Activated naive CD8-positive, alpha-beta T cell (primary cell): Measurements from ENCODE around the gene GARNL3.
A peak's percentile ranks its signal among the peaks of the same experiment; 100 is the strongest.

Experiments
- H3K27ac Mint-ChIP-seq: one replicate; pipeline ENCODE4 v1.8.0; 2021; ENCODE audit warnings: mixed read lengths
- H3K27me3 Mint-ChIP-seq: one replicate; pipeline ENCODE4 v1.8.0; 2021; ENCODE audit warnings: mixed read lengths
- H3K36me3 Mint-ChIP-seq: one replicate; pipeline ENCODE4 v1.8.0; 2021; ENCODE audit warnings: mixed read lengths
- H3K4me1 Mint-ChIP-seq: one replicate; pipeline ENCODE4 v1.8.0; 2021; ENCODE audit warnings: low read depth, mixed read lengths
- H3K4me3 Mint-ChIP-seq: one replicate; pipeline ENCODE4 v1.8.0; 2021; ENCODE audit warnings: mild to moderate bottlenecking, mixed read lengths
- H3K9me3 Mint-ChIP-seq: one replicate; pipeline ENCODE4 v1.8.0; 2021; ENCODE audit warnings: low read depth, mixed read lengths

GARNL3 gene

DNA sequence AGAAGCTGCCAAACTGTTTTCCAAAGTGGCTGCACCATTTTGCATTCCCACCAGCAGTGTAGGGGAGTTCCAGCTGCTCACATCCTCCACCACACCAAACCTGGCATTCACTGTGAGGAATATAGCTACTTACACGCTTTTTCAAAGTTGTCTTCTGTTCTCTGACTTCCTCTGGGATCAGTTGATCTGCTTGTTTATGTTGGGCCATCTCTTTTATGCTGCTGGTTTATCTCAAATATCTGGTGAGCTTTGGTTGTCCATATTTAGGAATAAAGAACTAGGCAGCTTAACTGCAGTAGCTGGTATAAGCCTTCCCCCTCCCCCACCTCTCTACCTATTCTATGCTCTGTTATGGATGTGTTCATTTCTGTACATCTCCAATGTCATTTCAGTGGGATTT is 151.1 kb downstream of the GARNL3 start:
- H3K27me3 Mint-ChIP-seq, result peaks cover 24% of the 10 kb centered on the region

DNA sequence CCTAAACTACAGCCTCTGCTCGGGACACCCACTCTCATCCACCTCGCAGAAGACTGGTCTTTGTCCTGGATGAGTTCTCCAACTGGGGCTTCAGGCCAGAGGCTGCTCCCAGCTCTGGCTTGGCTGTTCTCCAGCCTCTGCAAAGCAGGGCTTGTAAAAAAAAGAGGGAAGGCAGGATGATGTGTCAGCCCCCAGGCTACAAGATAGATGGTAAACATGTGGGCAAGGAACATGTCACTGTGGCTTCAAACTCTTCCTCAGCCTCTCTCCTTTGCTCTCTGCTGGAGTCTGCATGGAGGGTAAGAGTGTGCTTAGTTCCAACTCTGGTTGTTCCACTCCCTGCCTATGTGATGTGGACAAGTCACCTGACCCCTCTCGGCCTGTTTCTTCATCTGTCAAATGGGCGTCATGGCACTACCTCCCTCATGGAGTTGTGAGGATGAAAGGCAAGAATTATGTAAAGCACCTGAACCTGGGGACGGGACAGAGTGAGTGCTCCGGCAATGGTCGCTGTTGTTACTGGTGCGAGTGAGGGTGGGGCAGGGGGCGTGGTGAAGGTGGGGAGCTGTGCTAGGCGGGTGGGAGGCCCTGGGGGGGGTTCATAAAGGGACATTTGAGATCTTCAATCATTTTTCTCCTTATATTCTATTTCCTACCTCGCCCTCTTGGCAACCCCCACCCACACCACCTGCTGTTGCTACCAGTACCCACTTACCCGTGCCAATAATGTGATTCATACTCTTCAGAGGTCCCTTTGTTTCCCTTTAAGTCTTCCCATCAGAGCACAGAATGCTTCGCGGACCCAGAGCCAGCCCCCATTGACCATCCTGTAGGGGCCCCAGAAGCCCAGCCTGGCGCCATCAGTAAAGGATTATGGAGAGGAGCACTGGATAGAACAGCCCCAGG is 152.8 kb downstream of the GARNL3 start:
- Mint-ChIP-seq H3K36me3 (no peaks in the 10 kb centered on the region), H3K9me3 (no peaks in the 10 kb centered on the region), H3K4me1 (peaks cover 2% of the 10 kb centered on the region), H3K4me3 (no peak overlapping the region), H3K27ac (no peak overlapping the region), H3K27me3 (peaks cover 15% of the 10 kb centered on the region)

More for the DNA sequence above, 151.1 kb downstream of the GARNL3 start:
- Mint-ChIP-seq H3K4me3 (no peak overlapping the region), H3K4me1 (peaks cover 2% of the 10 kb centered on the region), H3K27ac (no peak overlapping the region), H3K9me3 (no peaks in the 10 kb centered on the region), H3K36me3 (no peaks in the 10 kb centered on the region)

DNA sequence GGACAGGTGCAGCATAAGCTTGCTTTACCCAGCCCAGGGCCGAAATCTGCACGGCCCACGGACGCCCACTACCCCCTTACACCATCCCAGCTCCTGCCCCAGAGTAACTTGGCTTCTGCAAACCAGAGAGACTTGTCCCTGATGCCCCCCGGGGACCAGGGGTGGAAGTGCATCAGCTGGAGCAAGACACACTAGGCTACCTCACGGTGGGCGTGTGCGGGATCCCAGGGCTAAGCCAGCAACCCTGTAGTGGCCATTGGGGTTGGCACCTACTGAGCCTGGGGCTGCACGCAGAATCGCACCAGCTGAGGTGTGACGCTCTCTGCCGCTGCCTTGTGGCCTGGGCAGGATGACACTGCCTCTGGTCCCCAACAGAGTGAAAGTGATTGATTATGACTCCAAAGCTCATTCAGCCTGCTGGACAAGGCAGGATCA is 153.5 kb downstream of the GARNL3 start:
- Mint-ChIP-seq H3K4me1 (peaks cover 6% of the 10 kb centered on the region), H3K36me3 (no peaks in the 10 kb centered on the region), H3K27me3 (peaks cover 14% of the 10 kb centered on the region), H3K4me3 (peak overlapping the region; percentile 42), H3K9me3 (no peaks in the 10 kb centered on the region), H3K27ac (no peak overlapping the region)

GRCh38 chr9:127419348-127419747 is 154.8 kb downstream of the GARNL3 start:
- peaks cover 7% of the 10 kb centered on the region for H3K27me3 Mint-ChIP-seq
- no peaks in the 10 kb centered on the region for H3K36me3 Mint-ChIP-seq
- H3K9me3 Mint-ChIP-seq, result no peaks in the 10 kb centered on the region
- H3K4me3 Mint-ChIP-seq, result no peak overlapping the region
- no peak overlapping the region for H3K27ac Mint-ChIP-seq
- peaks cover 8% of the 10 kb centered on the region for H3K4me1 Mint-ChIP-seq

DNA sequence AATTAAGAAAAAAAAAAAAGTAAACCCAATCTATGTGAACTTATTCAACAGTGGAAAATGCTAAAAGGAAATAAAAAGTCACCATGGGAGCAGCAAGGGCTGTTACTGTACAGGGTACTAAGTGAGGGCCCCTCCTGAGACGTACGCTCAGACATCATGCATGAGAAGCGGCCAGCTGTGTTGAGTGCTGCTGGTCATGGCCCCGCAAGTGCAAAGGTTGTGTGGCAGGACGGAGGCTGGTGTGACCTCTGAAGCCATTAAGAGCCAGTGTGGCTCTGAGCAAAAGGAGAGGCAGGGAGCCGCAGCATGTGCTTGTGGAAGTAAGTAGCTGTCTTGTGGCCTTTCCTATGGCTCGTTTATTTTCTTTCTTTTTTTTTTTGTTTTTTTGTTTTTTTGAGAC is 156.5 kb downstream of the GARNL3 start:
- Mint-ChIP-seq H3K27me3 (no peaks in the 10 kb centered on the region), H3K4me3 (no peak overlapping the region), H3K36me3 (peaks cover 2% of the 10 kb centered on the region), H3K4me1 (peaks cover 22% of the 10 kb centered on the region), H3K9me3 (no peaks in the 10 kb centered on the region), H3K27ac (no peak overlapping the region)

DNA sequence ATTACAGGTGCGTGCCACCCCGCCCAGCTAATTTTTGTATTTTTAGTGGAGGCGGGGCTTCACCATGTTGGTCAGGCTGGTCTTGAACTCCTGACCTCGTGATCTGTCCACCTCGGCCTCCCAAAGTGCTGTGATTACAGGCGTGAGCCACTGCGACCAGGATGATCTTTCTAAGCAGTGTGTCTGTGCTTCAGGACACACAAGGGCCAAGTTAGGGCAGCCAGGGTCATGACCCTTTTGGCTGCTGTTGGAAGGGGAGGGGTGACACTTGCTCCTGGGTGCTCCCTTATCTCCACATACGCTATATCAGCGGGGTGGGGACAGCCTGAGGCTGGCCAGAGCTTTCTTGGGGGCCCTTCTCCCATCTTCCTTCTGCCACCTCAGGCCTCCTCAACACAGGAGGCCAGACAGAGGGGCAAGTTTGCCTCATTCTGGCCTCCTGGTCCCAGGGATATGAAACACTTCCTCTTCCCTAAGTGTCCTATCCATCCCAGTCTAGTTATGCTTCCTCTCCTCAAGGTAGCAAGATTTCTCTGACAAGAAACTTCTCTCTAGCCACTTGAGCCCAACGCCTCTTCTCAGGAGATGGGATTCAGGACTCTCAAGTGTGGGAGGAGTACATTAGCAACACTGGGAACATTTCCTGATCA is 157.7 kb downstream of the GARNL3 start:
- Mint-ChIP-seq H3K4me3 (no peak overlapping the region), H3K4me1 (peaks cover 32% of the 10 kb centered on the region)

GRCh38 chr9:127422787-127423186 is 158.2 kb downstream of the GARNL3 start:
- Mint-ChIP-seq H3K36me3 (peaks cover 8% of the 10 kb centered on the region), H3K27me3 (no peaks in the 10 kb centered on the region), H3K4me3 (peak overlapping the region; percentile 98), H3K4me1 (peaks cover 36% of the 10 kb centered on the region), H3K9me3 (no peaks in the 10 kb centered on the region), H3K27ac (no peak overlapping the region)

More for the DNA sequence above, 157.7 kb downstream of the GARNL3 start:
- H3K36me3 Mint-ChIP-seq, result peaks cover 7% of the 10 kb centered on the region
- H3K9me3 Mint-ChIP-seq, result no peaks in the 10 kb centered on the region
- no peaks in the 10 kb centered on the region for H3K27me3 Mint-ChIP-seq
- H3K27ac Mint-ChIP-seq, result no peak overlapping the region

DNA sequence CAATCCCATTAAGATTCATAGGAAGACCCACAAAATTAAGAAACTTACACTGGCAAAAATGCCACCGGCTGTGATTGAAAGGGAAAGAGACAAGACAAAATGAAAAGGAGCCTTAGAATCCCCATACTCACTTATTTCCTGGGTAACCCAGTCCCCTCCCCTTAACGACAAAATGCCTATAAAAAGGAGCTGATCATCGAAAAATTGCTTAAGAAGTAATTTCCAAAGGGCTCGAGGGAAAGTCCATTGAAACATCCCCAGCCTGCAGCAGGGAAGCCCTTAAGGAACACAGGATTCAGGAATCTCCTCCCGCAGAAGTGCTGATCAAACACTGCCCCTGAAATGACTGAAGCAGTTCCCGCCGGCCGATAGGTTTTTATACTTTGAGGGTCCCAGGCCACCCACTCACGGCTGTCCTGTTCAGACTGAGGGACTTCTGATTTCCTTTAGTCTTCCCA is 158.9 kb downstream of the GARNL3 start:
- Mint-ChIP-seq H3K36me3 (peaks cover 9% of the 10 kb centered on the region), H3K27ac (peak overlapping the region; percentile 99), H3K4me3 (peak overlapping the region; percentile 98), H3K9me3 (no peaks in the 10 kb centered on the region), H3K4me1 (peaks cover 44% of the 10 kb centered on the region), H3K27me3 (no peaks in the 10 kb centered on the region)

DNA sequence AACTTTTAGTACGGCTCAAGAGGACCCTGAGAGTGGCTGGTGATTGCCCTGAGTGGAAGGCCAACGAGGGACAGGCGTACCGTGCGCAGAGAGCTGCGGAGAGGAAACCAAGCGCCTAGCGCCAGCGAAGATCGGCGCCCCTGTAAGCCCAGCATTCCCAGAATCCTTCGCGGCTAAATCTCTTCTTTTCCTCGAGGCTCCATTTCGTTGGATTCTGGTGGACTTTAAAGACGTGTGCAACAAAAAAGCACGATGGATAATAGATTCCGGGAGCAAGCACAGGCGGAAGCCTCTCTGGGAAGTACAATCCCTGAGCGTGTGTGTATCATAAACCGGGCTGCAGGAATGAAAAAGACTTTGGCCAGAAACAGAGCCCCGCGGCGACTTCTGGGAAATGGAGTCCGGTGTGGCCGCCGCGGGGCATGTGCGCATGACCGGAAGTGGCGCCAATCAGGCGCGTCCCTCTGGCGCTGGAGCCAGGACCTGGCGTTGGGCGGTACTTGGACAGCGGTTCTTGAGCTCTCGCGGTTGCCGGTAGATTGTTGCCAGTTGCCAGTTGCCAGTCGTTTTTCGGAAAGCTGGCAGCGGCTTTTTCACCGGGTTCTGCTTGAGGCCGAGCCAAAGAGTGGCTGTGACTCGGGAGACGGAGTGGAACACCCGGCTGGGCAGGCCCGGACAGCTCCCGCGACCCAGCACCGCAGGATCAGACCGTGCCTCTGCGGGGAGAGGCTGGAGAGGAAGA is 159.5 kb downstream of the GARNL3 start, which contains the start of gene ZNF79:
TSS of gene ZNF79 (plus strand) at position 449 of the 742 bp plus-strand sequence. CDS start 406 bp downstream, outside the sequence.
- Mint-ChIP-seq H3K27ac (peak within 1 kb of the TSS; percentile 99), H3K4me3 (peak within 1 kb of the TSS; percentile 98), H3K4me1 (peaks cover 45% of the 10 kb centered on the region), H3K9me3 (no peaks in the 10 kb centered on the region), H3K36me3 (peaks cover 9% of the 10 kb centered on the region), H3K27me3 (no peaks in the 10 kb centered on the region)

DNA sequence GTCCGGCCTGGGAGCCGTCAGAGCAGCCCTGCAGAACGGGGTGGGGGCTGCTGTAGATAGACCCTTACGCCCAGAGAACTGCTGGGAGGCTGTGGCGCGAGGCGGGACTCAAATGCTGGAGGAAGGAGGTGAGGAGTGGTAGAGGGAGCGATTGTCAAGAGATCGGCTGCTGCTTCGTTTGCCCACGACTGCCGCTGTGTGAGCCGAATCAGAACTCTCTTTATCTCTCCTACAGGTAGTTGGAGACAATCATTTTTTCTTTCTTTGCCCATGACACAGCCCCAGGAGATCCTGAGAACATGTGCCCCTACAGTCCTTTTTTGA is 160.1 kb downstream of the GARNL3 start:
- peak overlapping the region; percentile 98 for H3K4me3 Mint-ChIP-seq
- H3K36me3 Mint-ChIP-seq, result peaks cover 9% of the 10 kb centered on the region
- no peaks in the 10 kb centered on the region for H3K27me3 Mint-ChIP-seq
- H3K4me1 Mint-ChIP-seq, result peaks cover 44% of the 10 kb centered on the region
- no peaks in the 10 kb centered on the region for H3K9me3 Mint-ChIP-seq
- peak overlapping the region; percentile 99 for H3K27ac Mint-ChIP-seq

- H3K27me3 Mint-ChIP-seq, result no peaks in the 10 kb centered on the region
Measured at GRCh38 chr9:127426756-127427155, 162.2 kb downstream of the GARNL3 start.

GRCh38 chr9:127428348-127428747 is 163.8 kb downstream of the GARNL3 start:
- H3K9me3 Mint-ChIP-seq, result no peaks in the 10 kb centered on the region
- H3K27ac Mint-ChIP-seq, result peak overlapping the region; percentile 41
- peaks cover 41% of the 10 kb centered on the region for H3K4me1 Mint-ChIP-seq
- peak overlapping the region; percentile 58 for H3K4me3 Mint-ChIP-seq
- H3K36me3 Mint-ChIP-seq, result peaks cover 23% of the 10 kb centered on the region
- no peaks in the 10 kb centered on the region for H3K27me3 Mint-ChIP-seq

More at GRCh38 chr9:127426756-127427155, 162.2 kb downstream of the GARNL3 start:
- Mint-ChIP-seq H3K9me3 (no peaks in the 10 kb centered on the region), H3K36me3 (peaks cover 20% of the 10 kb centered on the region), H3K4me3 (peak overlapping the region; percentile 98), H3K4me1 (peaks cover 44% of the 10 kb centered on the region), H3K27ac (peak overlapping the region; percentile 92)

DNA sequence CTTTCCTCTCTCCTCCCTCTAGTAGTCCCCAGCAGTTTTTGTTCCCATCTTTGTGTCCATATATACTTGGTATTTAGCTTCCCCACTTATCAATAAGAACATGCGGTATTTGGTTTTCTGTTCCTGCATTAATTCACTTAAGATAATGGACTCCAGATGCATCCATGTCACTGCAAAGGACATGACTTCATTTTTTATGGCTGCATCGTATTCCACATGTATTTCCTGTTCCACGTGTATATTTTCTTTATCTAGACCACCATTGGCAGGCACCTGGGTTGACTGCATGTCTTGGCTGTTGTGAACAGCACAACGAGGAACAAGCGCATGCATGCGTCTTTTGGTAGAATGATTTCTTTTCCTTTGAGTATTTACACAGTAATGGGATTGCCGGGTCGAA is 165.8 kb downstream of the GARNL3 start:
- H3K4me1 Mint-ChIP-seq, result peaks cover 33% of the 10 kb centered on the region
- peak overlapping the region; percentile 8 for H3K27ac Mint-ChIP-seq
- H3K27me3 Mint-ChIP-seq, result no peaks in the 10 kb centered on the region
- H3K9me3 Mint-ChIP-seq, result no peaks in the 10 kb centered on the region
- H3K36me3 Mint-ChIP-seq, result peaks cover 32% of the 10 kb centered on the region
- no peak overlapping the region for H3K4me3 Mint-ChIP-seq

DNA sequence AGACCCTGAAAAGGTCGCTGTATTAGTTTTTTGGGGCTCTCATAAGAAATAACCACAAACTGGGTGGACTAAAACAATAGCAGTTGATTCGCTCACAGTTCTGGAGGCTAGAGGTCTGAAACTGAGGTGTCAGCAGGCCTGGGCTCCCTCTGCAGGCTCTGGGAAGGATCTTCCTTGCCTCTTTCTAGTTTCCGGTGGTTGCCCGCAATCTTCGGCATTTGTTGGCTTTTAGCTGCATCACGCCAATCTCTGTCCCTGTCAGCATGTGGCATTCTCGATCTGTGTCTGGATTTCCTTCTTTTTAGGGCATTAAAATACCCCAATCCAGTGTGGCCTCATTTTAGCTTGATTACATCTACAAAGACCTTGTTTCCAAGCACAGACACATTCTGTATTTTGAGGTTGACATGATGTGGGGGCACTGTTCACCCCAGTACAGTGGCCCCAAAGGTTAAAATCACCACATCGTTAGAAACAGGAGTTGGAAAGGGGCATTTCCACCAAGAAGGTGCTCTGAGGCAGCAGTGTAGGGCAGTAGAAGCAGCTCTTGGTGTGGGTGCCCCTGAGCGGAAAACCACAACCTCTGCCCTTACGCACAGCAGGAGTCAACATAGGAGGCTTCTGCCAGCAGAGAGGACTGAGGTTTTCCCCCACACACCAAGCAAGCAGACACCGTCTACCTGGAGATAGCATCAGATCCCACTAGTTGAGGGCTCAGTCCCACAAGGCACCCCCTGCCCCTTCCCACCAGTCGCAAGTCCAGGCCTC is 173.1 kb downstream of the GARNL3 start:
- Mint-ChIP-seq H3K4me3 (peak overlapping the region; percentile 7), H3K27me3 (no peaks in the 10 kb centered on the region), H3K27ac (peak overlapping the region; percentile 50), H3K36me3 (peaks cover 20% of the 10 kb centered on the region), H3K4me1 (peaks cover 11% of the 10 kb centered on the region), H3K9me3 (no peaks in the 10 kb centered on the region)
